Stimulated activated CD8-positive, alpha-beta memory T cell treated with anti-CD3 and anti-CD28 coated beads, Interleukin-2, amount 100 ng/mL, for 48 hours (primary cell): ENCODE data around the gene HOXA4.

Experiments used
- DNase-seq, 2 donors: peaks; one replicate each; pipeline ENCODE4 v3.0.0-alpha.2; 2020; ENCODE audit warnings: low read depth in 2 of 2

Gene HOXA4

DNA sequence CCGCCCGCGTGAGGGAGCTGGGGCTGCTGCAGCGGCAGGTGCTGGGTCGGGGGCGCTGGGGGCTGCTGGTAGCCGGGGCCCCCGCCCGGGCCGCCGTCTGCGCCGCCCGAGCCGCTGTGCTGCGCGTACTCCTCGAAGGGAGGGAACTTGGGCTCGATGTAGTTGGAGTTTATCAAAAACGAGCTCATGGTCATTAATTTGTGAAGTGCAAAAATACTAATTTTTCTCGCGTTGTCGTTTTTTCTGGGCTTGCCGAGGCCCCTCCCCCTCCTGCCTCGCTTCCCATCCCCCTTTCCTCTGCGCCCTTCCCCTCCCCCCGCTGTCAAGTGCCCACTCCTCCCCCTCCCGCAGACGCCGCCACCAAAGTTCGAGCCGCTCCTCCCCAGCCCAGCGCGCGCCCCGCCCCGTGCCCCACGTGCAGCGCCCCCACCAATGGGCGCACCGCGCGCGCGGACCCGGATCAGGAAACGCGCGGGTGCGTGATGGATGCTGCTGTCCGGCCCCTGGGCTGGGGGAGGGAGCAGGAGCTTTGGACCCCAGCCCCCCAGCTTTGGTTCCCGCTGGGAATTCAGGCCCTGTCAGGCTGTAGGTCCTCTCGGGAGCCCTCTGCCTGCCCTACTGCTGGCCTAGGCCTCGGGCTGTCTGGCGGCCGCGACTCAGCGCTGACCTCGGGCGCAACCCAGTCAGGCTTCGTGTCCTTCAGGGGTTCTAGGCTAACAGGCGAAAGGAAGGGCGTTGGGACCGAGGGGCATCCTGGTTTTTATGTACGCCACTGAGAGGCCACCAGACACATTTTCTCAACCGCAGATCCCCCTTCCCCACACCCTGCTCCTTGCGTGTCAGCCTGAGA is at the start of gene HOXA4:
HOXA4 (minus strand) TSS at position 218 of the 850 bp plus-strand sequence; CDS start at position 194, 24 bp downstream.
- peak; percentile 36 to 60 for DNase-seq

DNA sequence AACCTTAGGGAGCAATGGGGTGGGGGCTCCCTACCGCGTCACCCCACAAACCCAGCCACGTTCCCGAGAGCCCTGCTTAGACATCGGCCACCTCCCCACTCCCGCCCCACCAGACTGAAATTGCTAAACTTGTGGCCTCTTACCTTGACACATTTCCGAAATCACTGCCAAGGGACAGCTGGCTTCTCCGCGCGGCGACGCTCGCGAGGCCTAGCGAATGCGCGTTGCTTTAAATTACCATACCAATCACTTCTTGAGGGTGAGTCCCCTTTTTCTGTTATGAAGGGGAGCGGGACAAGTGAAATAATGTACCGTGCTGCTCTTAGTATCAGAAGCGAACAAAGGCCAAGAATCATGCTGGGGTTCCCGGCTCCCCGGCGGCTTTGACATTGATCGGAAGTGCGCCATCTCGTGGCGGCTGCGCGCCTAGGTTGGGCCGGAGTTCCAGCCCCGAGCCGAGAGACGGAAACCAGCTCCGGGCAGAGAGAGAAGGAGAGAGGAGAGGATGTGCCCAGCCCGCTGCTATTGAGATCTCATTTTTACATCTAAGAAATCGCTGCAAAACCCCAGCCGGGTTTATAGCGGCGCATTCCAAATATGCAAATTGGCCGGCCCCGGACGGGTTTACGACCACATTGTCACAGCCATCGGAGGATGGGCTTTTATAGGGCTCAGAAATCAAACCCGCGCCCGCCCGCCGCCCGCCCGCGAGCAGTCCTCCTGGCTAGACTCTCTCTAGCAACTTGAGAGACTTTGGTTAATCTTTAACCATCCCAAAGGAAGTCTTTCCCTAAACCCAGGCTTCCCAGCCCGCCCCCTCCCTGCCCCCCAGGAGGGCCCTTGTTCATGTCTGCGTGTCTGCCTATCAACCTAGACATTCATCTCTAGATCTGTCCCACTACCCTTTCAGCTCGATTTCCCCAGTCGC is 49.2 kb upstream of the HOXA4 start:
- peak in 1 of 2 donors; percentile 54 for DNase-seq

DNA sequence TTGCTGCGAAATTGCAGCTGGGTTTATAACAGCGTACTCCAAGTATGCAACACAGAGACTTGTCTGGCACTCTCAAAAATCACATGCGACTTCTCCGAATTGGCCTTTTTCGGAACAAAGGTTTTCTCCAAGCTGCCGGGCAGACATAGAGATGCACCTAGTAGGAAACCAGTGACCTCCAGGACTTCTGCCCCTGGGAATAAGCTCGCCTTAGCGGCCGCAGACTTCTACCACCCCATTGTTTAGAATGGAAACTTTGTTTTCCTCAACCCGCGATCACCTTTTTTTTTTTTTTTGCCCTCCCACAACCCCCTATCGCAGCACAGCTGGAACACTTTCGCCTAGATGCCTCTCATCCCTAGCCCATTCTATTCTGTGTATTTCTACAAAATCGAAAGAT is 48.5 kb upstream of the HOXA4 start:
- no peak for DNase-seq

DNA sequence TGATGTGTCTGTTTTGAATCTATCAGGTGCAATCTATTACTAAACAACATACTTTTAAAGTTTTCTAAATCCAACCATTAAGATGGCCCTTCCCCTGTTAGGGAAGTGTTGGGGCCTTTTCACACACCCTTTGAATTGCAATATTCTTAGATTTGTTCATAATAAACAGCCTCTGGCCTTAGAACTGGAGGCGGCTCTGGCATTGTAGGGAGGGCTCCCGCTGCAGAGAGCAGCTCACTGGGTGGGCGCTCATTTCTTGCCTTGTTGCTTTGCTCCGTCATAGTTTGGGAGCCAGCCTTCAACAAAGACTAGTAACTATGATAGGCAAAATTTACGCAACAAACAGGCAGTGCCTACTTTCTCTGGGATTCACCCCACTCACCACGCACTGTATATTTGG is 47.8 kb upstream of the HOXA4 start:
- DNase-seq, result no peak

DNA sequence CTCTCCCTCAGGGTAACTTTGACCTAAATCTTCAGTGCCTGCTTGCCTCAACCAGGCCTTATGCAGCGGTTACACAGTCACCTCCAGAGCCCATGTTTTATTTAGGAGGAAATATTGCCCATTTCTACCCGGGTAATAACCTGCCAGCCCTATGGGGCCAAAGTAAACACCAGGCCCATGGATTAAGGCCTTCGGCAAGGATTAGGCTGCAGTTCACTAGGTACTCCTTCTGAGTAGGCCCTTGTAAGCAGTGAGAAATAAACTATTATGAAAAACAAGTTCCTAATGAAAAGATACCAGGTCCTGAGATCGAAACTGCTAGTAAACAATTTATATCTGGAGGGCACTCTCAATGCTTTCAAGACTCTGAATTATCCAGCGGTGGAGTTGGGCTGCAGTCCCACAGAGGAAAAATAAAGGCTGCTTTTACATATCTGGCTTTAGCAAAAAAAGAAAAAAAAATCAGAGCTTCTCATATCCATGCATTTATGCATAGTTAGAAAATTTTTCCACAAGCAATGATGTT is 47.3 kb upstream of the HOXA4 start:
- no peak for DNase-seq

- no peak for DNase-seq
These were observed 46.6 kb upstream of the HOXA4 start for GRCh38 chr7:27176962-27177794.

GRCh38 chr7:27176524-27176845 is 45.9 kb upstream of the HOXA4 start:
- no peak for DNase-seq

- DNase-seq, result no peak
These were observed 45.3 kb upstream of the HOXA4 start for GRCh38 chr7:27175626-27176523.

DNA sequence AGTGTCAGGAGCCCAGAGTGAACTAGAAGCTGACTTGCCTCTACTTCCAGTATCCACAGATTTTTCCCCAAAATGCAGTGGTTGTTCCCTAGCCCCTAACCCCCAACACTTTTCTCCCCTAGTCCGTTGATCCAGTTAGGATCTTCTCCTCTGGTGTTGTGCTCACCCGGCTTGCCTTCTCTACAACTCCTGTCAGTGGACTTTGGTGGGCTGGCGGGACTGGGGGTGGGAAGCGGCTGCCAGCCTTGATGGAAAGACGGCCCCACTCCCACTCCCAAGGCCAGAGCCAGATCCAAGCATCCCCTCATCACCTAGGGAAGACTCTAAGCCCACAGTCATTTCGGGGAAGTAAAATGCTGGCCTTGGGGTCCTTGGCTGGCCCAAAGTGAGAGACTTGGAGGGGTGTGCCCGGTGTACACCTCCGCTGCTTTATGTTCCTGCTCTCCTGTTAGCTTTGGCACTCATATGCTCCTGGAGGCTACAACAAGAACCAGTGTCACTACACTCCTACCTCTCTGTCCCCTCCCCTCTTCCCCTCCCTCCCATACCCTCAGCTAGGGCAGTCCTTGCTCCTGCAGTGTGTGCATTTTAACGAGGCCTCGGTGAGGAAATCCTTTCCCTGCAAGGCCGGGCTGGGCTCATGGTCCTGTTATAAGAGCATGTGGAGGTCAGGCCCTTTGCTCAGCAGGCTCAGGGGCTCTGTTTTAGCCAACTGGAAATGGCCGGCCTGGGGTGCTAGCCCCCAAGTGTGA is 44.5 kb upstream of the HOXA4 start:
- DNase-seq, result no peak

DNA sequence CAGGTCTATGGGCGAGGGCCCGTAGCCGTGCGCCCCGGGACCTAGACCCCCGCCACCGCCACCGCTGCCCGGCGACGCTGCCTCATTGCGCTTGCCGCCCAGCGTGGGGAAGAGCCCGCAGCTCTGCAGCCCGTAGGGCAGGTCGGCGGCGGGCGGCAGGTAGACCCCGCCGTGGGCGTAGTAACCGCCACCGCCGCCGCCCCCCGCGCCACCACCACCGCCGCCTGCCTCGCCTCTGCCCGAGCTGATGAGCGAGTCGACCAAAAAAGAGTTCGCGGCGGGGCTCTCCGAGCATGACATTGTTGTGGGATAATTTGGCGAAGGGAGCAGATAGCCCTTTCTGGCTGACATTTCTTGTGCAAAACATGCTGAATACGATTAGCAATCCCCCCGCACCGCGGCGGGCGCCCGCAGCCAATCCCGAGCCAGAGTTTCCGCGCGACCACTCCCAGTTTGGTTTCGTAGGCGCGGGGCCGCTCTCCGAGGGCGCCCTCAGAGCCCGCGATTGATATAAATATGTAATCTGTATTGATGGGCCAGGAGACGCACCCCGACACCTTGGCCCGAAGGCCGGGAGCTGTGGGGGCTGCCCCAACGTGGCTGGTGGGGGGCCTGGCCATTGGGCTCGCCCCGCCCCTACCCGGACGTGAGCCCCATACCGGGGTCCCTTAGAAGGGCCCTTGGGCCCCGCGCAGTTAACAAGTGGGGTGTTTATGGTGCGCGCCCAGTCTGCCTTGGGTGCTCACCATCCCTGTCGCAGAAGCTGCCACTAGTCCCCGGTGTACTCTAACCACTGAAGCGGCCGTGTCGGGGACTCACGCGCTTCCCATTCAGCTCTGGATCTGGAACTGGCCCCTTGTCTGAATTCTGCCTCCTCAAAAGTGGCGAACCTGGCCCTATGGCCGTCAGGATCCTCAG is 43.7 kb upstream of the HOXA4 start, which contains the start of gene HOXA10:
HOXA10 (minus strand) TSS at position 365 of the 918 bp plus-strand sequence; CDS start at position 351, 14 bp downstream.
- DNase-seq, result no peak

GRCh38 chr7:27173511-27173955 is 43.0 kb upstream of the HOXA4 start:
- no peak for DNase-seq

- DNase-seq, result no peak
These were observed 42.4 kb upstream of the HOXA4 start for GRCh38 chr7:27172823-27173510.

DNA sequence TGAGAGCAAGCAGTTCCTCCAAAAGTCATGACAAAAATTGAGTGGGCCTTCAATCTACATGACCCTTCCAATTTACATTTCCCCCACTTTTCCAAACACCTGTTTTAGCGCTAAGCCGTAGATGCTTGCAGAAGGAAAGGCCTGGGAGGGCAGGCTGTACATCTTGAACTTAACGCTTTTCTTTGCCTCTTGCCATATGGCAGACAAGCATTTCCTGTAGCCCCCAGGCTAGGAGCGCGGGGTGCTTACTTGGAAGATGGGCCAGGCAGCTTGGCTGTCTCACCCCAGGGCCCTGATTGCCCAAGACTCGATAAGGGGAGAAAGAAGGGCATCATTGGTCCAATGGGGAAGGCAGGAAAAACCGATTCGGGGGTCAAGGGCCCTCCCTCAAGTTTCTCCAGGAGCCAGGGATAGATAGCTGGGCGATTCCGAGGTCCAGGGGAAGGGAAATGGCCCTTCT is 41.8 kb upstream of the HOXA4 start:
- no peak for DNase-seq

DNA sequence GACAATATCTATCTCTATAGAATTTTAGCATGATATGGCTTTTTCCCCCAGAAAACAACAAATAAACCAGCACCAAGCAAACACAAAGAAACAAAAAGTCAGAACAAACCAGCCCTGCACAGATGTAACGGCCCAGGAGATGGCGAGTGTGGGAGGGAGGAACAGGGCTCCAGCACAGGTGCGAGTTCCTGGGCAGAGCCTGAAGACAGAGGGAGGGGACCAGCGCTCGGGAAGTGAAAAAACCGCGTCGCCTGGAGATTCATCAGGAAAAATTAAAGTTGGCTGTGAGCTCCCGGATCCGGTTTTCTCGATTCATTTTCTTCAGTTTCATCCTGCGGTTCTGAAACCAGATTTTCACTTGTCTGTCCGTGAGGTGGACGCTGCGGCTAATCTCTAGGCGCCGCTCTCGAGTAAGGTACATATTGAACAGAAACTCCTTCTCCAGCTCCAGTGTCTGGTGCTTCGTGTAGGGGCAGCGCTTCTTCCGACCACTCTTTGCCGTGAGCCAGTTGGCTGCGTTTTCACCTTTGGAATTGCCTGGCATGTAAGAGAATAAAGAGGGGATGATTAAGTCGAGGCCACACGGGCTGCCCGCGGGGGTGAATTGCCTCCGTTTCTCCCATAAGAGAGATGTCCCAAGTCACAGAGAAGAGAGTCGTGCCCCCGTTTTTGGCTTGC is 41.2 kb upstream of the HOXA4 start:
- DNase-seq, result no peak

DNA sequence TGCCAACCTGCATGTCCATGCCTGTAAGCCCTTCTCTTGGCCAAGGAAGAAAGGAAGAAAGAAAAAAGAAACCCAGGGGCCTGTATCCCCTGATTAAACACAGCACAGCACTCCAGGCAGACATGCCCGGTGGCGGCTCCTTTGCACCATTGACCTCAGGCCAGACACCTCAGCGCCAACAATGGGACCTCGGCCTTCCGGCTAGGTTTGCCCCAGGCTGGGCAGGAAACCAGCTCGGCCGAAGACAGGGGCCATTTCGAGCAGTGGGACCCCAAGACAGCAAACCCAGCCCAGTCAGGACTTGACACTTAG is 40.7 kb upstream of the HOXA4 start:
- no peak for DNase-seq

GRCh38 chr7:27170426-27171324 is 40.1 kb upstream of the HOXA4 start:
- no peak for DNase-seq
